ENCODE data around the gene PHLPP1.
"Not testable (repeated sequence)": the region's sequence is repeated elsewhere in the genome, so short reads cannot be mapped to it uniquely, and the experiment has no call there.

Gene PHLPP1

GRCh38 chr18:62897153-62897552 lies 181.8 kb downstream of the PHLPP1 start:
- DNase-seq (ENCODE audit: low read depth), result no peak

DNA sequence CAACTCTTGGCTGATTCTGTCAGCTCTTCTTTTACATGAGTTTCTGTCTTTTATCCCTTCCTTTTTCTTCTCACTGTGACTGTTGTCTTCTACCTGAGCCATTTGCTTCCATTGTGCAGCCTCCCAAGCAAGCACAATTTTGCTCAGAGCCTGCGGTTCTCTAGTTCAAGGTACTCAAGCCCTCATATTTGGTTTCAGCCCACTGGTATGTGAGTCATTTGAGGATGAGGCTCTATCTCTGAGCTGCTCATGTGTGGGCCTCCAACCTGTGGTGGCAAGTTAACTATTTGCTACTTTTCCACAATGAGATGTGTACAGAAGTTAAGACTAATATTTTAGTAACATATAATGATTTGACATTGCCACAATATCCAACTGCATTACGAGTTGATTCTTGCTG lies 183.0 kb downstream of the PHLPP1 start:
- no peak for DNase-seq (ENCODE audit: low read depth)

DNA sequence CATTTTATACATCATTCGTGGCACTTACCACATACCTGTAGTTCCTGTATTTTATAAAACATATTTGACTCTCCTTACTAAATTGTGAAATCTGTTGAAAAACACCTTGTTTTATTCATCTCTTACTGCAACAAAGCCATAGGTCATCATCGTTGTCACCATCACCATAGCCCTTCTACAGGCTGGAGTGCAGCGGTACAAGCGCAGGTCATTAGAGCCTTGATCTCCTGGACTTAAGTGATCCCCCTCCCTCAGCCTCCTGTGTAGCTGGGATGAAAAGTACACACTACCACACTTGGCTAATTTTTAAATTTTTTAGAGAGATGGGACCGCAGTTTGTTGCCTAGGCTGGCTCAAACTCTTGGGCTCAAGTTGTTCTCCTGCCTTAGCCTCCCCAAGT lies 184.2 kb downstream of the PHLPP1 start:
- no peak for DNase-seq (ENCODE audit: low read depth)

- no peak for DNase-seq (ENCODE audit: low read depth)
Measured at GRCh38 chr18:62900132-62900883, 185.0 kb downstream of the PHLPP1 start.

DNA sequence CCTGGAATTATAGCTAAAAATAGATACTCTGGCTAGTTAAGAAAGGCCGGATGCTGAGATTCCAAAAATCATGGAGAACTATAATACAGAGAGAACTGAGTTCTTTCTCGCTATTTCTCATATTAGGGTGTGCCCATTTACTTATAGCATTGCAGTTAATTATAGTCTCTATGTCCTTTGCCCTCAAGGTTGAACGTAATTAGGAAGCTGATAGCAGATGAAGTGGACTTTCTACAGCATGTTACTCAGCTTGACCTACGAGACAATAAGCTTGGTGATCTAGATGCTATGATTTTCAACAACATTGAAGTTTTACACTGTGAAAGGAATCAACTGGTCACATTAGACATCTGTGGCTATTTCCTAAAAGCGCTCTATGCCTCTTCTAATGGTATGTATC lies 187.4 kb downstream of the PHLPP1 start:
- no peak for DNase-seq (ENCODE audit: low read depth)

GRCh38 chr18:62904396-62905285 lies 189.3 kb downstream of the PHLPP1 start:
- DNase-seq (ENCODE audit: low read depth), result no peak

DNA sequence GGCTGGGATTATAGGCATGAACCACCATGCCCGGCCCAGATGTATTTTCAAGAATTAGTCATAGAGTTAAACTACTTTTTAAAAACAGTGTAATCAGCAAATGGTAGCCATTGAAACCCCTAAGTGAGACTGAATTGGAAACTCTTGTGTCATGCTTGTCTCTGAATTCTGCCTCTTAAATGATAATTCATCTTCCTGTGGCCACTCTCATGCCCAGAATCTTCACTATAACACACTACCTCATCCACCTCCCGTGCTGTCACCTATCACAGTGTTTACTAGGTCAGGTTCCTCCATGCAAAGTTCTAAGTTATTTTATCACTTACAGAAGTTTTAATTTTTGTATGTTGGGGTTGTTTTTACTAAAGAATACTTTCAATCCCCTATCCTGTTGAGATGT lies 197.5 kb downstream of the PHLPP1 start:
- DNase-seq (ENCODE audit: low read depth), result no peak

DNA sequence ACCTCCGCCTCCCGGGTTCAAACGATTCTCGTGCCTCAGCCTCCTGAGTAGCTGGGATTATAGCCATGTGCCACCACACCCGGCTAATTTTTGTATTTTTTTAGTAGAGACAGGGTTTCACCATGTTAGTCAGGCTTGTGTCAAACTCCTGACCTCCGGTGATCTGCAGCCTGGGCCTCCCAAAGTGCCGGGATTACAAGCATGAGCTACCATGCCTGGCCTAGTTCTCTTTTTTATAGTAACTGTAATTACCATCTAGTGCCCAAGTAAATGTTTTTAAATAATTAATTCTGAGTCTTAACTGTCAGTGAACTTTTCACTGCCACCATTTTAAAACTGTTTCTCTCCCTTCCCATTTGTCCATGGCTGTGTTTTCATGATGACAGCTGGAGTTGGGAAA lies 198.5 kb downstream of the PHLPP1 start:
- DNase-seq (ENCODE audit: low read depth), result not testable (repeated sequence)

- no peak for DNase-seq (ENCODE audit: low read depth)
Measured at GRCh38 chr18:62914871-62915392, 199.6 kb downstream of the PHLPP1 start.

- DNase-seq (ENCODE audit: low read depth), result no peak
Measured at GRCh38 chr18:62918361-62918760, 203.0 kb downstream of the PHLPP1 start.

DNA sequence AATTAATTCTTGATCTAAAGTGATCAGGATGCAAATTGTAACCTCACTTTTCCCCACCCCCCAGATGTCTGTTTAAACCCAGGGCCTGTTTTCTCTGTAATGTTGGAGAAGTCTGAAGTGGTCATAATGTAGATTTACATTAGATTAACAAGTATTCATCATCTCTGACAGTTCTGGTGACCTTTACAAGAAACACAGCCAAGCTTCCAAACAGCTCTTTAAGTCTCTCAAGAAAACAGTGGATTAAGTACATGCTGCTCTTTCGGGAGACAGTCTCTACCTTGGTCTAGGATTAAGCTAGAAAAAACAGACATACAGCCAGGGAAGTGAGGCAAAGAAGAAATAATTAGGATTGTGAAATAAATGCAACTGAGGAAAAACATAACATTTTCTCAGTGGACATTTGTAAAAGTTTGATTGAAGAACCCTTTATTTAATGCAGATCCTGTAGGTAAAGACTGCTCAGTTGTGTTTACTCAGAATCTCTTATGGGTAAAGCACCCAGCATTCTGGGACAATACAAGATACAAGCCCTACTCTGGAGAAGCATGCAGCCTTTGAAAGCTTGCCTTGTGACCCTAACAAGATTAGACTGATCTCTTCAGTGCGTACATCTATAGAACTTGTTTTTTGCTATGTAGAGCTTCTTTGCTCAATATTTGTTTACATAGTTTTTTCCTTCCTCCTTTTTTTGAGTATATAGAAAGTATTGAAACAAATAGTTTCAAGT lies 203.9 kb downstream of the PHLPP1 start:
- DNase-seq (ENCODE audit: low read depth), result no peak

- DNase-seq (ENCODE audit: low read depth), result no peak
Measured at GRCh38 chr18:62925031-62925688, 209.8 kb downstream of the PHLPP1 start.

DNA sequence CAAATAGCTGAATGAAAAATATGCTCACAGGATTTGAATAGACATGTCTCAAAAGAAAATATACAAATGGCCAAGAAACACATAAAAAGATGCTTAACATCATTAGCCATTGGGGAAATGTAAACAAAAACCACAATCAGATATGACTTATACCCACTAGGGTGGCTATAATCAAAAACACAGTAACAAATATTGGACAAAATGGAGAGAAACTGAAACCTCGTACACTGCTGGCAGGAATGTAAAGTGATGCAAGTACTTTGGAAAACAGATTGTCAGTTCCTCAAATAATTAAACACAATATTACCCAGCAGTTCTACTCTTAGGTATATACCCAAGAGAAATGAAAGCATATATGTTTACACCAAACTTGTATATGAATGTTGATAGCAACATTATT lies 213.0 kb downstream of the PHLPP1 start:
- DNase-seq (ENCODE audit: low read depth), result peak; percentile 17

DNA sequence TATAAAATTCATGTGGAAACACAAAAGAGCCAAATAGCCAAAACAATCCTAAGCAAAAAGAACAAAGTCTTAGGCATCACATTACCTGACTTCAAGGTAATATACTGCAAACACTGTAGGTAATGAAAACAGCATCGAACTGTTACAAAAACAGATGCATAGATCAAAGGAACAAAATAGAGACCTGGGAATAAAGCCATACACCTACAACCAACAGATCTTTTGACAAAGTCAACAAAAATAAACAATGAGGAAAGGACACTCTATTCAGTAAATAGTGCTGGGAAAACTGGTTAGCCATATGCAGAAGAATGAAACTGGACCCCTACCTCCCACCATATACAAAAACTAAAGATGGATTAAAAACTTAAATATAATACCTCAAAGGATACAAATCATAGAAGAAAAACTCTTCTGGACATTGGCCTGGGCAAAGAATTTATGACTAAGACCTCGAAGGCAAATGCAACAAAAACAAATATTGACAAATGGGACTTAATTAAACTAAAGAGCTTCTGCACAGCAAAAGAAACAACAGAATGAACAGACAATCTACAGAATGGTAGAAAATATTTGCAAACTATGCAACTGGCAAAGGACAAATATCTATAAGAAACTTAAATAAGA lies 218.0 kb downstream of the PHLPP1 start:
- no peak for DNase-seq (ENCODE audit: low read depth)

- DNase-seq (ENCODE audit: low read depth), result no peak
Measured at GRCh38 chr18:62935994-62936393, 220.7 kb downstream of the PHLPP1 start.

DNA sequence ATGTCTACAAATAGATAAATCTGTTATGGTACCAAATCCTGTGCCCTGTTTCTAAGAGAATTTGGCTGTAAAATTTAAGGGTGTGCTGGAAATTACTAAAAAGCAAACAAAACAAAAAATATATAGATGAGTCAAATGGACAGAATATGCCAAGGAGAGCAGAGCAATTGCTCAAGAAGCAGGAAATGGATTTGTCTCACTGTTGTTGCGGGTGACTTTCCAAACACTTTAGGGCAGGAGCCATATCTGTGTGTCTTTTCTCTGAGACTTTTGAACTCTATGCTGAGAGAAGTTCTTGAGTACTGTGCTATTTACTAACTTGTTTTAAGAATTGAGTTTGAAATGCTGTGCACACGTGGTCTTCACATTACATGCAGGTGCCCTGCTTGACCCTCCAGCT lies 221.7 kb downstream of the PHLPP1 start:
- DNase-seq (ENCODE audit: low read depth), result peak; percentile 28

- DNase-seq (ENCODE audit: low read depth), result peak; percentile 51
Measured at GRCh38 chr18:62938006-62938405, 222.7 kb downstream of the PHLPP1 start.

DNA sequence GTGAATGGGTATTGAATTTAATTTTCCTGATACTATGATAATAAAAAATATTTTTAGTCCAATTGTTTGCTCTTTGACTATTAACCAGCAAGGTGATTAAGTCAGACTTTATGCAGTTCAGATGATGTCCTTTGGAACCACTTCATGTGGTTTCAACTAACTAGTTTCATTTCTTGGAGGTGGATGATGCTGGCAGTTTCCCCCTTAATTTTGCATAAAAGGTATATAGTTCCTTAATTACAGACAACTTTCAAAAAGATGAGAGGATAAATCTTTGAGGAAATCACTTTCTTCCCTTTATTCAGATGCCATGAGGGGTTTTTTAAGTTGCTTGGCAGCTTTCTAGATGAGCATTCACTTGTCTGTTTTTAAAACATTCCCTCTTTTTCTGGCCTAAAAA lies 223.1 kb downstream of the PHLPP1 start:
- no peak for DNase-seq (ENCODE audit: low read depth)

DNA sequence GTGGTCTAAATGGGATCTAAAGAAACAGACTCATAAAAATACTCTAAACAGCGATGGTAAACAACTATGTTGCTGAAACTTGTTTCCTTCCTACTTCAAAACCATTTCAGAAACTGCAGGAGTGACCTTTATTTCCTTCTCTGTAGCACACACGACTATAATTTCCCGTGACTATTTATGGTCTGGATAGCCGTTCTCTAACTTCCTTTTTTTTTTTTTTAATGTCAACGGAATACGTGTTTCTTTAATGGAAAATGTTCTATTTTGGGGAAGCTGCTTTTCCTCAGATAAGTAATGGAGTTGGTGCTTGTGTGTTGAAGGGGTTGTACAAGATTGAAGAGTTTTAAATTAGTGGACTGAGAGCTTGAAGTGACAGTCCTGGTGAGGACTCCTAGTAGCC lies 224.1 kb downstream of the PHLPP1 start:
- DNase-seq (ENCODE audit: low read depth), result no peak

- DNase-seq (ENCODE audit: low read depth), result no peak
Measured at GRCh38 chr18:62939926-62940325, 224.6 kb downstream of the PHLPP1 start.

DNA sequence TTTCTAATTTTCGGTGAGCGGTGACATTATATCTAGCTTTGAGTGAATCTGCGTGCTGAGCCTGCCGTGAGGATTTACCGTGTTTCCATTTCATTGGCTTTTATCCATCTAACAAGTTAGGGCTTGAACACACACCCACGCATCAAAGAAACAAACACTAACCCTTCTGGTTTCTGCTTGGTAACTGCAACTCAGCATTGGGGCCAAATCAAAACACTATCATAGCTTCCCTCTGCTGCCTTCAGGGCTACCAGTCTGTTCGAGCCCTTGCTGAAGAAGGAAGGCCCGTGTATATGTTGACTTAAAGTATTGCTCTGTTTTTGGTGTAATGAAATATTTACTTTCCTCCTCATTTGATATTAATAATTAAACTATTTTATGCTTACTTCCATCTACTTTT lies 227.2 kb downstream of the PHLPP1 start:
- DNase-seq (ENCODE audit: low read depth), result no peak

Data from GM04504 (cell line).